SKM-1 (cell line): Measurements from ENCODE around the gene HMX3.

Experiments used
- DNase-seq: peaks from one replicate; lab custom pipeline; 2025; ENCODE audit not compliant: unreplicated experiment; lab: John Stamatoyannopoulos, UW

The HMX3 gene

GRCh38 chr10:123147635-123148413 lies 12.1 kb downstream of the HMX3 start, which contains the start of gene HMX2:
Gene HMX2, plus strand, starts transcription at chr10:123148136. Its CDS starts 243 bp downstream, at chr10:123148379.
- no peak for DNase-seq

- DNase-seq, result no peak
Observed at GRCh38 chr10:123148414-123149161, 12.8 kb downstream of the HMX3 start.

GRCh38 chr10:123149162-123149567 lies 13.4 kb downstream of the HMX3 start:
- no peak for DNase-seq

GRCh38 chr10:123149568-123150270 lies 13.9 kb downstream of the HMX3 start:
- no peak for DNase-seq

GRCh38 chr10:123150271-123150985 lies 14.7 kb downstream of the HMX3 start:
- no peak for DNase-seq

- DNase-seq, result no peak
Observed at GRCh38 chr10:123150986-123151736, 15.4 kb downstream of the HMX3 start.

GRCh38 chr10:123151737-123152135 lies 16.0 kb downstream of the HMX3 start:
- no peak for DNase-seq

GRCh38 chr10:123153486-123154091 lies 17.8 kb downstream of the HMX3 start:
- DNase-seq, result no peak

- DNase-seq, result peak; percentile 98
Observed at GRCh38 chr10:123154092-123154710, 18.4 kb downstream of the HMX3 start, which contains the start of gene BUB3. Gene BUB3, plus strand, starts transcription at chr10:123154402. Its CDS starts 516 bp downstream, at chr10:123154918.

GRCh38 chr10:123154711-123155505 lies 19.1 kb downstream of the HMX3 start:
- no peak for DNase-seq

- no peak for DNase-seq
Observed at GRCh38 chr10:123156078-123156477, 20.3 kb downstream of the HMX3 start.

GRCh38 chr10:123157210-123157609 lies 21.4 kb downstream of the HMX3 start:
- no peak for DNase-seq

- DNase-seq, result no peak
Observed at GRCh38 chr10:123158682-123159081, 22.9 kb downstream of the HMX3 start.

- DNase-seq, result no peak
Observed at GRCh38 chr10:123160311-123160980, 24.7 kb downstream of the HMX3 start.

GRCh38 chr10:123164319-123164718 lies 28.5 kb downstream of the HMX3 start:
- no peak for DNase-seq

- no peak for DNase-seq
Observed at GRCh38 chr10:123165445-123166072, 29.8 kb downstream of the HMX3 start.

GRCh38 chr10:123166618-123167017 lies 30.8 kb downstream of the HMX3 start:
- DNase-seq, result no peak
